Raji (cell line): Measurements from ENCODE around the gene SLC35B4.
A peak's percentile ranks its signal among the peaks of the same experiment; 100 is the strongest.

Source experiments
- POLR2A ChIP-seq: IDR thresholded peaks from 2 replicates; pipeline ENCODE4 v1.6.1; 2011; ENCODE audit warnings: low read depth, low read length, control low read depth; ENCODE audit not compliant: insufficient read depth

The SLC35B4 gene

GRCh38 chr7:134316539-134317344, at the start of gene SLC35B4:
Gene SLC35B4 (minus strand): TSS chr7:134316930. CDS start chr7:134316751, 179 bp downstream.
- TF ChIP-seq POLR2A: peak; percentile 74

- no peak for TF ChIP-seq POLR2A
These were observed 49.8 kb upstream of the SLC35B4 start for GRCh38 chr7:134366481-134366880.

- no peak for TF ChIP-seq POLR2A
These were observed 48.8 kb upstream of the SLC35B4 start for GRCh38 chr7:134365341-134366054.

- TF ChIP-seq POLR2A: no peak
These were observed 47.9 kb upstream of the SLC35B4 start for GRCh38 chr7:134364619-134365037.

- TF ChIP-seq POLR2A: no peak
These were observed 46.1 kb upstream of the SLC35B4 start for GRCh38 chr7:134362587-134363483.

GRCh38 chr7:134359787-134360432, 43.2 kb upstream of the SLC35B4 start:
- no peak for TF ChIP-seq POLR2A

- TF ChIP-seq POLR2A: no peak
These were observed 40.8 kb upstream of the SLC35B4 start for GRCh38 chr7:134357486-134357885.

- no peak for TF ChIP-seq POLR2A
These were observed 39.7 kb upstream of the SLC35B4 start for GRCh38 chr7:134356421-134356936.

GRCh38 chr7:134355927-134356326, 39.2 kb upstream of the SLC35B4 start:
- no peak for TF ChIP-seq POLR2A

- no peak for TF ChIP-seq POLR2A
These were observed 38.3 kb upstream of the SLC35B4 start for GRCh38 chr7:134355004-134355525.

GRCh38 chr7:134353411-134353810, 36.7 kb upstream of the SLC35B4 start:
- TF ChIP-seq POLR2A: no peak

- TF ChIP-seq POLR2A: no peak
These were observed 34.7 kb upstream of the SLC35B4 start for GRCh38 chr7:134351424-134351823.

GRCh38 chr7:134350709-134351108, 34.0 kb upstream of the SLC35B4 start:
- TF ChIP-seq POLR2A: no peak

GRCh38 chr7:134347567-134347966, 30.8 kb upstream of the SLC35B4 start:
- no peak for TF ChIP-seq POLR2A
